ENCODE data around the gene FEN1. TPM values are rescaled to one million over a fixed set of nuclear protein-coding genes. Genes with fewer than 3 reads are reported as not detected.

Gene FEN1
- polyA plus RNA-seq, 1 of the 3 experiments (the other 2 are of a cell fraction): 35.9 TPM

- H3K79me2 ChIP-seq (ENCODE audit: insufficient read depth): no peaks in the 10 kb centered on the region
- H3K9me3 ChIP-seq: no peaks in the 10 kb centered on the region
- no peaks in the 10 kb centered on the region for H3K9me2 ChIP-seq
- H3K27ac ChIP-seq (ENCODE audit: low read depth in 2 of 2, low read length in 1 of 2): no peak overlapping the region; a peak in 1 of 4 replicates
- H3F3A ChIP-seq (replicated peaks; ENCODE audit: insufficient read depth): no peaks in the 10 kb centered on the region
- peaks cover 0 to 11% of the 10 kb centered on the region in 2 experiments; a peak in 1 of 4 replicates for H3K4me1 ChIP-seq (ENCODE audit: control insufficient read depth in 1 of 2, insufficient read depth in 2 of 2, low read depth in 1 of 2, low read length in 1 of 2)
- POLR2A ChIA-PET: interaction anchor here (0.7 to 2.5 kb wide), 9 partner anchors 14 to 365 kb away, joined by 3 to 23 read pairs (median 3); partner anchors contain the start of genes FEN1 and TMEM258
- H3K9ac ChIP-seq: no peak overlapping the region
- no peaks in the 10 kb centered on the region for H3K36me3 ChIP-seq (replicated peaks in 1 of 2; ENCODE audit: control insufficient read depth in 1 of 2, insufficient read depth in 2 of 2, low read length in 1 of 2)
- H3K4me3 ChIP-seq (ENCODE audit: low read depth in 2 of 2, low read length in 1 of 2): no peak overlapping the region; a peak in 1 of 4 replicates
- CTCF ChIA-PET: interaction anchor here (0.5 to 9.1 kb wide), 53 partner anchors 9 to 368 kb away, joined by 3 to 285 read pairs (median 4); partner anchors contain the start of genes FADS2, FEN1 and TMEM258
- WGBS (ENCODE audit: low lambda C conversion rate): 59% methylated on average over 9 of the region's 19 CpGs
- H3K4me2 ChIP-seq: no peak overlapping the region
- H4K20me1 ChIP-seq (ENCODE audit: insufficient read depth): no peaks in the 10 kb centered on the region
- H2AFZ ChIP-seq (ENCODE audit: low read depth): peak overlapping the region; percentile 65; the same call in 1 of the 2 replicates
- TF ChIP-seq GATA2 (CRISPR knock-in tag; IDR thresholded peaks at IDR 0.05) (no peak), NFIC (IDR thresholded peaks at IDR 0.05; ENCODE audit: borderline replicate concordance) (no peak), TCF12 (IDR thresholded peaks at IDR 0.05) (no peak), FOXJ3 (CRISPR knock-in tag; IDR thresholded peaks at IDR 0.05) (no peak), FOXM1 (IDR thresholded peaks at IDR 0.05; ENCODE audit: low read depth) (no peak), JUND (IDR thresholded peaks at IDR 0.05) (no peak), YY1 (IDR thresholded peaks at IDR 0.05; ENCODE audit: low read depth) (no peak), CTCF (IDR thresholded peaks at IDR 0.05) (peak; percentile 87), EP300 (IDR thresholded peaks at IDR 0.05; ENCODE audit: borderline replicate concordance in 1 of 2, low read depth in 1 of 2, low read length in 1 of 2) (no peak), RFX5 (IDR thresholded peaks at IDR 0.05; ENCODE audit: low read length) (no peak), IRF3 (IDR thresholded peaks at IDR 0.05; ENCODE audit: low read depth, low read length) (no peak), SMC3 (IDR thresholded peaks at IDR 0.05; ENCODE audit: low read depth, low read length) (peak; percentile 85), EZH2phosphoT487 (IDR thresholded peaks at IDR 0.05; ENCODE audit: borderline replicate concordance, low read depth) (no peak), RAD21 (IDR thresholded peaks at IDR 0.05; ENCODE audit: low read length) (peak; percentile 79), TAF1 (IDR thresholded peaks at IDR 0.05; ENCODE audit: borderline replicate concordance, low read depth, low read length) (no peak), CHD2 (IDR thresholded peaks at IDR 0.05; ENCODE audit: low read length, partially characterized antibody) (peak; percentile 3)
- peak; percentile 95 for DNase-seq
- H3K27me3 ChIP-seq (ENCODE audit: insufficient read depth): no peaks in the 10 kb centered on the region
Measured at GRCh38 chr11:61747192-61747966, 45.3 kb upstream of the FEN1 start.
